DMS79 treated with DMSO at 0.1 percent for 48 hours (cell line): ENCODE measurements around the gene PHGDH.
"Not testable (repeated sequence)": the region's sequence is repeated elsewhere in the genome, so short reads cannot be mapped to it uniquely, and the experiment has no call there.

Experiments used
- DNase-seq: peaks from one replicate; lab custom pipeline; 2025; lab: John Stamatoyannopoulos, UW

The PHGDH gene

GRCh38 chr1:119762953-119763352 is 51.2 kb downstream of the PHGDH start:
- no peak for DNase-seq

DNA sequence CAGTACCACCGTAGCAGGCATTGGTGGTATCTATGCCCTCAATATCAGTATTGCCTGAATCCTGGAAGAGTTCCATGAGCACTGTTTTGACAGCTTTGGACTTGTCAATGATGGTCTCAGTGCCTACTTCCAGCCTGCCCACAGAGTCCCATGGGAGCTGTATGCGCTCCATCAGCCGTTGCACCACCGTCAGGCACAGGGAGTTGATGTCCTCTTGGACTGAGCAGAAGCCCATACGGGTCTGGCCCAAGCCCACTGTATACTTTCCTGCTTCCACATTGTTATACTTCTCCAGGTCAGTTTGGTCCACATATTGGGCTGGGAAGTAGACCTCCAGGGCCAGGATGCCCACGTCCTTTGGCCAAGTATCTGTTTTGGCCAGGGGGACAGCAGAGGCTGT is 52.5 kb downstream of the PHGDH start:
- DNase-seq = no peak

DNA sequence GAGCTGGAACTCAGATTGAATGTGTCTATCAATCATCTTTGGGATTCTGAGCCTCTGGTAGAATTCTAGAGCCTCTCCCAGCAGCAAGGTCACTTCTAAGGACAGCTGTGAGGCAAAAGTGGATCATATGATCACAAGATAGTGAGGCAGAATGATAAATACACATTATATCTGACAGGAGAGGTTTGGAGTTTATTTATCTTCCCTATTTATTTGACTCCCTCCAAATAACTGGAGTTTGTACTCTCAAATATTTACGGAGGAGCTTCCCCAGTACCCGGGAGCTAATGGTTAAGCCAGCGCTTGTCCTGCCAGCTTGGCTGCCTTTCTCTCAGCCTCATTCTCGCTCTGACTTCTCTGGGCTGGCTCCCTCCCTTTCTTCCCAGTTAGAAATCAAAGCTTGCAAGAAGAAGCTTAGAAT is 54.6 kb downstream of the PHGDH start:
- no peak for DNase-seq

GRCh38 chr1:119767486-119767885 is 55.8 kb downstream of the PHGDH start:
- DNase-seq = no peak

DNA sequence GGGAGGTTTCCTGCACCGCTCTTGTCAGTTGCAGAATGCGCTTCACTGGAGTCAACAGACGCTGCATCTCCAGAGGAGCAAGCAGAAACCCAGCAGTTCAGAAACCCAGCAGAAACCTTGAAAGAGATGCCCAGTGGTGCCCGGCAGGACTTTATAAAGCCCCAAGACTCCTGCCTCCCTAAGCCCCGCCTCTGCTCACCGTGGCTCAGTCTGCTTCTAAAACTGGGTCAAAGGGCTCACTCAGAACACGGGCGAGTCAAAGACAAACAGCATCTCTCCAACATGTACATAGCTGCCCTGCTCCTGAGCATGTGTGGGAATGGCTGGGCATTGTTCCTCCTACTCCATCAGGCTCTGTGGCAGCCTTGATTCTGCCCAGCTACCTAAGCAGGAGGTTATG is 57.0 kb downstream of the PHGDH start, which contains the start of gene HMGCS2:
Gene HMGCS2 (minus strand): TSS at position 128 of the 400 bp plus-strand sequence. CDS start 61 bp downstream, at position 67.
- DNase-seq = no peak

DNA sequence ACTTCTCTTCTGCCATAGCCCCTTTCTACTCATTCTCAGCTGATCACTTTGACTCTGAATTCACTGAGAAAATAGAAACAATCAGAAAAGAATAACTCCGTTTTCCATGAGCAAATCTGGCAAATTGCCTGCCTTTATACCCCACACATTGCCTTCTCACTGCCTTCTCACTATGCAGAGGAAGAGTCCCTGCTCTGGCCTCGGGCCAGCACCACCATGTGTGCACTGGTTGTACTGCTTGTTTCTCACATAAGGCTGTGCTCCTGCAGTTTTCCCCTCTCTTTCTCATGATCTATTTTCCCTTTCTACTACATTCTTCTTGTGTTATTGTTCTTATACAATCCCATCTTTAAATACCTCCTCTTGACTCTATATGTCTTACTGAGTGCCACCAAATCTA is 59.3 kb downstream of the PHGDH start:
- no peak for DNase-seq

- no peak for DNase-seq
These were observed 60.0 kb downstream of the PHGDH start for GRCh38 chr1:119771770-119772169.

DNA sequence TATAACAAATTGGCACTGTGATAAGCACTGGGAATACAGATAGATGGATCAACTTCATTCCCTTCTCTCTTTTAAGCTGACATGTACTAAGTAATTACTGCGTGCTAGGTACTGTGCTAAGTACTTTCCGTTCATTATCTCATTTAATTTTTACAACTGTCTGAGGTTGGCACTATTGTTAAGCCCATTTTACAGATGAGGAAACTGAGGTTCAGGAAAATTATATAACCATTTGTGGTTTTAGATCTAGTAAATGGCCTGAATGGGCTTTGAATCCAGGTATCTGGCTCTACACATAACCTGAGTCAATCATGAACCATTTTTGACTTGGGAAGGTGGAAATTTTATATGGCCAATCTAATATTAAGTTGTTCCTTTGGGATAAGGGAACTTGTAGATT is 60.6 kb downstream of the PHGDH start:
- DNase-seq = no peak

DNA sequence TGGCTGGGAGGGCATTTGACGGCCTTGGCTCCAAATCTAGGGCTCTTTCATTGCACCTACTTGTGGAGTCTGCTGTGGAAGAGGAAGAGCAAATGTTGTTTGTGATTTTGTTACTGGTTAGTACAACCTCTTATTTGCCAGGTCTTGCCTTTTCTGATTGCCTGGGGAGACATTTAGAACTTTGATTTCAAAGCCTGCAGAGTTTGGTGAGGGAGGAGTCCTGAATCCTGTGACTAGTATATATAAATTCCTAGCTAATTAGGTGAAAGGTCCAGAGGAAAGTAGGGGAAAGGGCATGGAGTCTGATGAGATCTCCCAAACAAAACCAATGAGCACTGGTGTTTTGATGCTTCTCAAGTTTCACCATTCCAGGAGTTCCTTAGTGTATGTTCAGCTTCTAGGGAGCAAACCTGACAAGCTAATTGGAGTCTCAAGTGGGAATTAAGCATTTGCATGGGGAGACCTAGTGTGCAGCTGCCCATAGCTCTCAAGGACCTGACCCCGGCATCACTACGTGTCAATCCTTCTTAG is 62.0 kb downstream of the PHGDH start:
- peak; percentile 18 for DNase-seq

DNA sequence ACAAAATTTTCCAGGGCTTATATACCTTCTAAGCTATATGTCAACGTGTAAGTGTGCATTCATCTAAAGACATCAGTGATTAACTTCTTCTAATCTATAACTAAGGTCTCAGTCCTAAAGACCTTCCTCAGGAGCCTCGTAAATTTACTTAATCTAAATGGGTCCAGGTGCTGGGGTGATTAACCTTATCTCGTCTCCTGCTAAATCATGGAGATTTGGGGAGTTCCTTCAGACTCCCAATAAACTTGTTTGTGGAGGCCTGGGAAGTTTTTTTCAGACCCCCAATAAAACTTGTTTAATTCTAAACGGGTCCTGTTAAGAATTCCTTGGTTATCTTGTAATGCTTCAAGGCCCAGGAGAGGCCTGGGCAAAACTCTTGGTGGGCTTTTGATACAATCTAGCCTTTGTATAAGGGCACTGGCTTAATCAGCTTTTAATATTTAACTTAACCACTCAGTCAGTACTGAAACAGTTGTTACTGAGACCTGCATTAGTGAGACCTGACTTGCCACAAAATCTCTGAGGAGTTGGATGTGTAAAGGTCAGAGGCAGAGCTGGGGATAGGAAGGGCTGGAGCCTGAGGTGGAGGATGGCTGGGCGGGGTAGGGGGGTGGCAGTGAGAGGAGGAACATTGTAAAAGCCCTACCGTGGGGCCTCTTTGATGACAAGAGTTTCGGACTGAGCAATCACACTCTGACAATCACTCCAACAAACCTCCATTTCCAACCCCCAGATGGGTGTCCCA is 63.2 kb downstream of the PHGDH start:
- no peak for DNase-seq

GRCh38 chr1:119778359-119778758 is 66.6 kb downstream of the PHGDH start:
- DNase-seq = no peak

DNA sequence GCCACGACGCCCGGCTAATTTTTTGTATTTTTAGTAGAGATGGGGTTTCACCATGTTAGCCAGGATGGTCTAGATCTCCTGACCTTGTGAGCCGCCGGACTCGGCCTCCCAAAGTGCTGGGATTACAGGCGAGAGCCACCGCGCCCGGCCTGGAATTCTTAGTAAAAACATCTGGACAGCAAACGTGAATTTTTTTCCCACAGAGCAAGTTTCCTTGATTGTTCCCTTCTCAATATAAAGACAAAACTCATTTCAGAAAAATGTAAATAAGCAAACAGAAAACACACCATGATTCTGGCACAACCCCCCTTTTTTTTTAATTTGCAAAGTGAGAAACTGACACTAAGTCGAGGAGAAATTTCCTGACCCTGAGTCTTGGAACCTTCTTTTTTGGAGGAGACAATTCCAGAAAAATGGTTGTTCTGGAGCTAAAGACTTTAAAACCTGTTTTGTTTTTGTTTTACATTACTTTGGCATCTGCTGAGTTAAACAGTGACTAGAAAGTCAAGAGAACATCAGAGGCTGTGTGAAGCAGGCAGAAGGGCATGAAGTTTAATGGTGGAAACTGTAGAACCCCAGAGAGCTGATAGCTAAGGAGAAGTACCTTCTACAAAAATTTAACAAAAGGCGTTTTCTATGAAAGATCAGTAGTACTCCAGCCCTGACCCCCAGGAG is 67.3 kb downstream of the PHGDH start:
- DNase-seq = no peak

DNA sequence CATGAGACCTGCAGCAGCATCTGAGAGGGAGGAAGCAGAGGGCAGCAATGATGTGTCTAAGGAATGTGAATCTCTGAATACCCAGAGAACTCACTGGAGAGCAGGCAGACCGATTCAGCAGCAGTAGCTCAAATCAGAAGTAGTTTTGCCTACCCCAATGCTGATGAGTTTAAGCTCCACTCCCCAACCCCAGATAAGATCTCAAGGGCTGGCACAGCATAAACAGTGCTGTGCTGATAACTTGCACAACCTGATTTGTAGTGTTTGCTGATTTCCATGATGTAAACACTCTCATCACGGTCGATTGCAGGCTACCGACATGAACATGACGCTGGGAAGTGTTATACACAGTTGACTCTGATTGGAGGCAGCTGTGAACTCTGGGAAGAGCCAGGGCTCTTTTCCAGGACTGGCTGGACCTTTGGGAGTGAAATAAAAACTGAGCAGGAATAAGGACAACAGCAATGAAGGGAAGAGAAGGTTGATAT is 68.2 kb downstream of the PHGDH start:
- peak; percentile 91 for DNase-seq

- no peak for DNase-seq
These were observed 69.9 kb downstream of the PHGDH start for GRCh38 chr1:119781434-119782210.

DNA sequence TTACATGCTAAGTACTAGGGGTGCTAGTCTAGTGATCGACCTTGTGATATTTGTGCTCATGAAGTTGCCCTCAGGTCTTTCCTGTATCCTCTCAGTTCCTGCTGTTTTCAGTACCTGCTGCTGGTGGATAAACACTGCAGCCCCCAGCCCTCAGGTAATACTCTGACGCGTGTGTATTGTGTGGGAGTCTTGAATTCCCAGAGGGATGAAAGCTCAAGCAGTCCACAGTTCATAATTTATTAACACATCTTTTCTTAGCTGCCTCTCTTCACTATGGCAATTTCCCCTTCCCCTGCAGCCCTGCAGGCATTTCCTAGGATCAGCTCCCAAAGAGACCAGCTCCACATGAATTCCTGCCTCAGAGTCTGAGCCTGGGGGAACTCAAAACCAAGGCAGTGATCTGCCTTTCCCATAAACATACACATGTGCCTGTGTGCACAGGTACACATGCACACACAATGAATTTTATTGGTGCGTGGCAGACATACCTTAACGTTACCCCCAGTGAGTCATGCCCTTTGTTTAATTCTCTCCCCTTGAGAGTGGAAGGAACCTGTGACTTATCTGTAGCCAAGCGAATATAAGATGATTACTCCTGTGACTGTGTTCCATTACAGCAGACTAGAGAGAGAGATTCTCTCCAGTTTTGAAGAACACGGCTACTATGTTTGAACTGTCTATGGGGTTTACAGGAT is 71.0 kb downstream of the PHGDH start:
- DNase-seq = peak; percentile 49

- DNase-seq = no peak
These were observed 71.8 kb downstream of the PHGDH start for GRCh38 chr1:119783354-119784185.

DNA sequence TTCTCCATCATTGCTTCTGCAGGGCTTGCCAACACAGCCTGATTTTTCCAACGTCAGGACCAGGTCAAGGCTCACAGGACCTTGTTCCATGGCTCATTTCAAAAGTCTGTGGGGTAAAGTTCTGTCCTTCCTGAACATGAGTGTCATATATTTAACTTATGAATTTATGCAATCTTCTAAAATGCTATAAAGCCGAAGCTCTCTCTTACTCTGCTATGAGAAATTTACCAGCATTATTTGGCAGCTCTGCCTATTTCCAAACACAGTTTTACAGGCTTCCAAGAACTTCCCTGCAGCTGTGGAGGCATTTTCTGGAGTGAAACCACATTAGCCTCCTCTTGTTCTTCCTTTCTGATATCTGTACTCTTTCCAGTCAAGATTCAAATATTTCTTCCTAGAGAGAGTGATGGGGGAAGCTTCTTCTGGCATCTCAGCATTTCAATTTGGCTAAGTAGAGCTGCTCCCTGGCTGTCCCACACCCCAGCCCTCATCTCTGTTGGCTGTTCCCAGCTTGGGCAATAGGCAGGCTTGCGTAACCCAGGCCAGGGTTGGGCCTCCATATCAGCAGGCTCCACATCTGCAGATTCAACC is 72.6 kb downstream of the PHGDH start:
- no peak for DNase-seq

- not testable (repeated sequence) for DNase-seq
These were observed 74.3 kb downstream of the PHGDH start for GRCh38 chr1:119786046-119786445.

DNA sequence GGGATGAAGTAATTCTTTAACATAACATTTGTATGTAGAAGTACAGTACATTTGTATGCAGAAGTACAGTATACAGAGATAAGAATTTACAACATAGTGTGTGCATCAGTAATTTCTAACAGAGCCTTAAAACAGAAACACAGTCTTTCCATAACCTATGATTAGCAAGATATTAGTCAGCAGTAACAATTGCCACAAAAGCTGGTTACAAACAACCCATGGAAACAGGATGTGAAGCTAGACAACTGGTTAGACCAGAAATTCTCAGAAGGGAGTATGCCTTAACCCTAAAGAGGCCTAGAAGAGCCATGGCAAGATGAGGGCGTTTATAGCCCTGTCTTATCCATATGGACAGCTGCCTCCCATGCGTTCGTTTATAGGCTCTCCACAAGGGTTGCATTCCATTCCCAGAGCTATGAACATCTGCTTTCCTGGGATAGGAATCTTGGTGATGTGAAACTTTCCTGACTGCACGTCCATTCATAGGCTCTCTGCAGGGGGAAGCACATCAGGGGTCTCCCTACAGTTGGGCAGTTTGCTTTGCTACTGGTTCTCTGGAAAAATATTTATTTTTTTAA is 74.8 kb downstream of the PHGDH start:
- DNase-seq = not testable (repeated sequence)

GRCh38 chr1:119787776-119788175 is 76.0 kb downstream of the PHGDH start:
- no peak for DNase-seq
